Effector CD4-positive, alpha-beta T cell (primary cell): ENCODE data around the gene THG1L.

Source experiments
- DNase-seq: peaks from one replicate; pipeline ENCODE4 v3.0.0-alpha.2; 2020

Gene THG1L

GRCh38 chr5:157761690-157762621 lies 30.7 kb downstream of the THG1L start:
- no peak for DNase-seq

GRCh38 chr5:157764531-157764930 lies 33.3 kb downstream of the THG1L start:
- no peak for DNase-seq

- no peak for DNase-seq
These were observed 35.2 kb downstream of the THG1L start for GRCh38 chr5:157766442-157766841.

- DNase-seq, result no peak
These were observed 35.7 kb downstream of the THG1L start for GRCh38 chr5:157766902-157767301.

GRCh38 chr5:157767689-157768088 lies 36.5 kb downstream of the THG1L start:
- DNase-seq, result no peak

- DNase-seq, result no peak
These were observed 39.4 kb downstream of the THG1L start for GRCh38 chr5:157770665-157771064.

GRCh38 chr5:157772127-157772526 lies 40.9 kb downstream of the THG1L start:
- no peak for DNase-seq

- DNase-seq, result no peak
These were observed 47.0 kb downstream of the THG1L start for GRCh38 chr5:157778121-157778805.

GRCh38 chr5:157779221-157779620 lies 48.0 kb downstream of the THG1L start:
- no peak for DNase-seq

GRCh38 chr5:157785801-157786200 lies 54.6 kb downstream of the THG1L start:
- DNase-seq, result no peak
